Measurements from ENCODE around the gene ABCA3. TPM values are rescaled to one million over a fixed set of nuclear protein-coding genes. Genes with fewer than 3 reads are reported as not detected.
"Not testable (repeated sequence)": the region's sequence is repeated elsewhere in the genome, so short reads cannot be mapped to it uniquely, and the experiment has no call there.

Gene ABCA3
- total RNA-seq (2014; rRNA removed; shearing (Covaris generic)), result 0.84 and 1.4 TPM in 2 replicates

- DNase-seq (ENCODE audit: low read depth), result peak; percentile 83
Measured at GRCh38 chr16:2340564-2341455, at the start of gene ABCA3. Gene ABCA3, minus strand, starts transcription at chr16:2340728. Its CDS starts 14,262 bp downstream, at chr16:2326466.

- peak; percentile 18 for DNase-seq (ENCODE audit: low read depth)
Measured at GRCh38 chr16:2388875-2389433, 48.4 kb upstream of the ABCA3 start.

- no peak for DNase-seq (ENCODE audit: low read depth)
Measured at GRCh38 chr16:2388139-2388874, 47.8 kb upstream of the ABCA3 start.

DNA sequence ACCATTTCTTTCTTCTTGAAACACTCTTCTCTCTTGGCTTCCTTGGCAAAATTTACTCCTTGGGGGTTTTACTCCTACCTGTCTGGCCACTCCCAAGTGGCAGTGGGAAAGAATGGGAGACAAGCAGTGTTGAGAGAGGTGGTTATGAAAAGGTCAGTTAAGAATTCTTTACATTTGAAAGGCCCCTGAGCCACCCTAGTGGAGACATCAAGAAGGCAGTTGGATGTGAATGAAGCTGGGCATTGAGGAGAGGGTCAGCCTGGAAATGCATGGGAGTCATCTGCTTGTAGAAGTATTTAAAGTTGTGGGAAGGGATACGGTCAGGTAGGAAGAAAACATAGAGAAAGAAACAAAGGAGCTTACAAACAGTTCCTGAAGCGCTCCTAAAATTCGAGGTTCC lies 46.5 kb upstream of the ABCA3 start:
- no peak for DNase-seq (ENCODE audit: low read depth)

DNA sequence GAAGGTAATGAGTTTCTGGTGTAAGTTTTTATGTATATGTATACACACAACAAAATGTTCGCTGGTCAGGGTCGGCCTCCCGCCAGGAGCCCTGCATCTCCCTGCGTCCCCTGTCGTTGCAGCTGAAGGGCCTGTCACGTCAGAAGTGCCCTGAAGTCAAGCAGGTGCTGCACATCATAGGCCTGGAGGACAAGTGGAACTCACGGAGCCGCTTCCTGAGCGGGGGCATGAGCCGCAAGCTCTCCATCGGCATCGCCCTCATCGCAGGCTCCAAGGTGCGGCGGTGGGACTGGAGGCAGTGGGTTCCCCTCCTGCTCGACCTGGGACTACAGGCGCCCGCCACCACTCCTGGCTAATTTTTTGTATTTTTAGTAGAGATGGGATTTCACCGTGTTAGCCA lies 45.5 kb upstream of the ABCA3 start:
- DNase-seq (ENCODE audit: low read depth), result not testable (repeated sequence)

GRCh38 chr16:2385190-2385836 lies 44.8 kb upstream of the ABCA3 start:
- peak; percentile 34 for DNase-seq (ENCODE audit: low read depth)

DNA sequence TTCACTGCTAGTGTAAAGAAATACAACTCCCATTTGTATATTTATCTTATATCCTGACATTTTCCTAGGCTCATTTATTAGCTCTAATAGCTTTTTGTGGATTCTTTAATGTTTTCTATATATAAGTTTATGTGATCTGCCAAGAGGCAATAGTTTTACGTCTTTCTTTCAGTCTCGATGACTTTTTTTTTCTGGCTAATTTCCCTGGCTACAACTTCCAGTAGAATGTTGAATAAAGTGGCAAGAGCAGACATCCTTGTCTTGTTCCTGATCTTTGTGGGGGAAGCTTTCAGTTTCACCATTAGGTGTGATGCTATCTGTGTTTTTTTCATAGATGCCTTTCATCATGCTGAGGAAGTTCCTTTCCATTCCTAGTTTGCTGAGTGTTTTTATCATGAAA lies 43.9 kb upstream of the ABCA3 start:
- DNase-seq (ENCODE audit: low read depth), result no peak

DNA sequence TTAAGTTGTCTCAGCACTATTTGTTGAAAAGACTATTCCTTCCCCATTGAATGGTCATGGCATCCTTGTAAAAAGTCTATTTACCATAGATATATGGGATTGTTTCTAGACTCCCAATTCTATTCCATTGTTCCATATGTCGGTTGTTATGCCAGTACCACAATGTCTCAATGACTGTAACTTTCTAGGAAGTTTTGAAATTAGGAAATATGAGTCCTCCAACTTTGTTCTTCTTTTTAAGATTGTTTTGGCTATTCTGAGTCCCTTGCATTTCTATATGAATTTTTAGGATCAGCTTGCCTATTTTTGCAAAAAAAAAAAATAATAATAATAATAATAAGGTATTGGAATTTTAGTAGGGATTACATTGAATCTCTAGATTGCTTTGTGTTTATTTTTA lies 43.0 kb upstream of the ABCA3 start:
- DNase-seq (ENCODE audit: low read depth), result no peak

DNA sequence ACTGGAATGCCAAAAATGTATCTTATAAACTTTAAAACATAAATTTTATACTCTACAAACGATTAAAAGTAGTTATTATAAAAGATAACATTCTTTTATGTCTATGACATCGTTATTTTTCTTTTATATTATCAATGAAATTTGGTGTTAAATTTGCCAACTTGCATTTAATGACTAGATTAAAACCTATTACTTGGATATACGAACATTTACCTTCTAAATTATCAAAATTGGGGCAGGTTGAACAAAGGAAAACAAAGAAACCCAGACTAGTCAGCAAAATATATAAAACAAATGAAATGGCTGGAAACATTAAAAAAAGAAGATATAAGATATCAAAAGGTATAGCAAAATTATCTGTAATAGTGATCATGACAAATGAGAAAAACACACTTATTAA lies 34.1 kb upstream of the ABCA3 start:
- DNase-seq (ENCODE audit: low read depth), result no peak

DNA sequence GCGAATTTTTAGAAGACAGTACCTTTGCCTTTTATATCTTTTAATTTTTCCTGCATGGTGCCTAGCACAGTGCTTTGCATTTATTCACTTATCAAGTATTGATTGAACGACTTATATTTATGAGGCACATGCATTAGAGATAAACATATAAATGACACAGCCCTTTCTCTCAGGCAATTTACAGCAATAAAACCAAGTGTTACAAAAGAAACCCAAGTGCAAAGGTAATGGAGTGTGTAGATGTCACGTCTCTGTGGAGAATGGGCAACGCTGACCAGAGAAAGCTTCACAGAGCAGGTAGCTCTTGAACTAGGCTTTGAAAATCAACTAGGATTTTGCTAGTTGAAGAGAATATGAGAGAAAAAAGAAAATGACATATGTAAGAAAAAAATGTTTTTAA lies 32.6 kb upstream of the ABCA3 start:
- no peak for DNase-seq (ENCODE audit: low read depth)

- no peak for DNase-seq (ENCODE audit: low read depth)
Measured at GRCh38 chr16:2372684-2373083, 32.2 kb upstream of the ABCA3 start.

- no peak for DNase-seq (ENCODE audit: low read depth)
Measured at GRCh38 chr16:2371421-2371820, 30.9 kb upstream of the ABCA3 start.

GRCh38 chr16:2370721-2371120 lies 30.2 kb upstream of the ABCA3 start:
- peak; percentile 37 for DNase-seq (ENCODE audit: low read depth)

GRCh38 chr16:2366660-2367309 lies 26.3 kb upstream of the ABCA3 start:
- DNase-seq (ENCODE audit: low read depth), result no peak

DNA sequence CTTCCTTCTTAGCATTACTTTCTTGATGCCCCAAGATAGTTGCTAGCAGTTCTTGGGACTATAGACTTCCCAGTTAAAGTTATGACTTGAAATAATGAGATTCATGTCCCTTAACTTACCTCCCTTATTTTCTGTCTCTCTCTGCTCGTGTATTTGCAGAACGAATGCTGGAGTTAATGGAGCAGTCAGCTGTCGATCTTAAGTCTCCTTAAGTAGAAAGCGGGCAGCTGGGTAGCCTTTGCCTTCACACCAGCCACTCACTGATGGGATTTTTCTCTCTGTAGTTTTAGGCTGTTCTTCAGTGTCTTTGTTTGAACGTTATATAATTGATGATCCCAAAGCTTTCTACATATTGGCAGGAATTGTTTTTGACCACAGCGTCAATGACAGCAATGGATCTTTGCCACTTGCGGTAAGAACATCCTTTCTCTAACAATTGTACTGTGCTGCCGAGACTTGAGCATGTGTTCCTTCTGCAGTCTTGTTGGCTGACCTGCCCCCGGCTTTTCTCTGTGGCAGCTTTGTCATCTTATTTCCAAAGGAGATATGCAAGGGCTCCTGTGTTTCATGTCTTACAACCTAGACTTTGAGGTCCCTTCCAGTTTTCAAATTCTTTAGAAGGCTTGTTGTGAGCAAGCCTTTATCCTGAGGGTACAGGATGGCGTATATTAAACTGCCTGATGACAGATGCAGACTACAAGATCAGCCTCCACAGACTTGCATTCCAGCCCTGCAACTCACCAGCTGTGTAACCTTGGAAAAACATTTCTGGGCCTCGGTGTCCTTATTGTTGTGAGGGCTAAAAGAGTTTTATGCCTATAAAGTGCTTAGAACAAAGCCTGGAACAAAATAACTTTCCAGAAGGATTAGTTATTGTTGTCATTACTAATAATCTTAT lies 25.1 kb upstream of the ABCA3 start:
- peak; percentile 55 for DNase-seq (ENCODE audit: low read depth)

DNA sequence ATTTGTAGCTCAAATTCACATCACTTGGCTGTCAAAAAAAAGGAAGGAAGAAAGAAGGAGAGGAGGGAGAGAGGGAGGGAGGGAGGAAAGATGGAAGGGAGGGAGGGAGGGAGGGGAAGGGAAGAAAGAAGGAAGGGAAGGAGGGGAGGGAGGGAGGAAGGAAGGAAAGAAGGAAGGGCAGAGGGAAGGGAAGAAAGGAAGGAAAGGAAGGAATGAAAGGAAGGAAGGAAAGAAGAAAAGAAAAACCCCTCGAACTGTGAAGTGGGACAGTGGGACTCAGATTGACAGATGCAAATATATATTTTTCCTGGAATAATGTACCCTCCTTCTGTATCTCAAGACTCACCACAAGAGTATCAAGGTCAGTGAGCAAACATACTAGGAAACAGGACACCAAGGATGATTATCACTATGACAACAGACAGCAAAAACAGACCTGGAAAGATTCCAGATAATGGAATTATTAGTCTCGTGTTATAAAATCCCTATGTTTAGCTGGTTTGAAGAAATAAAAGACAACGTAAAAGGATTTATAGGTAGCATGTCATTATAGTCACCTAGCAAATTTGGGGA lies 24.2 kb upstream of the ABCA3 start:
- peak; percentile 30 for DNase-seq (ENCODE audit: low read depth)

DNA sequence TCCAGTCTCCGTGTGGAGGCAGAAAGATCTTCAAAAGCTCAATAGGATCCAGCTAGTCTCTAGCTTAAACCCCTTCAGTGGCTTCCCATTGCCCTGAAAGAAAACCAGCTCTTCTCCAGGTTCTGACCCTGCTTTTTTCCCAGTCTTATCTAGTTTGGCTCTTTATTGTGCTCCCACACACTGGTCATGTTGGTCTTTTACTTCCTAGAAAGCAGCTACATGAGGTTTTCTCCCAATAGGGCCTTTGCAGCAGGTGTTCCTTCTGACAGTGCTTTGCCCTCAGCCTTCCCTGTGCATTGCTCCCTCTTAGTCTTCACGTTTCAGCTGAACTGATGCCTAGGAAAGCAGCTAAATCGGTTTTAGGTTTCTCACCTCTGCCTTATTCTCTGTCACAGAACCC lies 21.7 kb upstream of the ABCA3 start:
- DNase-seq (ENCODE audit: low read depth), result no peak

- no peak for DNase-seq (ENCODE audit: low read depth)
Measured at GRCh38 chr16:2361129-2361528, 20.6 kb upstream of the ABCA3 start.

GRCh38 chr16:2359919-2360318 lies 19.4 kb upstream of the ABCA3 start:
- DNase-seq (ENCODE audit: low read depth), result no peak

GRCh38 chr16:2358811-2359210 lies 18.3 kb upstream of the ABCA3 start:
- no peak for DNase-seq (ENCODE audit: low read depth)
